ENCODE data around the gene GJC1. TPM values are rescaled to one million over a fixed set of nuclear protein-coding genes. Genes with fewer than 3 reads are reported as not detected.

GJC1 gene
- total and polyA plus RNA-seq, 9 of the 15 experiments (the other 6 are each of a cell fraction or from before 2014, with no cell fraction given) = 0.04 to 1.4 (median 0.18) TPM; not detected in 1

DNA sequence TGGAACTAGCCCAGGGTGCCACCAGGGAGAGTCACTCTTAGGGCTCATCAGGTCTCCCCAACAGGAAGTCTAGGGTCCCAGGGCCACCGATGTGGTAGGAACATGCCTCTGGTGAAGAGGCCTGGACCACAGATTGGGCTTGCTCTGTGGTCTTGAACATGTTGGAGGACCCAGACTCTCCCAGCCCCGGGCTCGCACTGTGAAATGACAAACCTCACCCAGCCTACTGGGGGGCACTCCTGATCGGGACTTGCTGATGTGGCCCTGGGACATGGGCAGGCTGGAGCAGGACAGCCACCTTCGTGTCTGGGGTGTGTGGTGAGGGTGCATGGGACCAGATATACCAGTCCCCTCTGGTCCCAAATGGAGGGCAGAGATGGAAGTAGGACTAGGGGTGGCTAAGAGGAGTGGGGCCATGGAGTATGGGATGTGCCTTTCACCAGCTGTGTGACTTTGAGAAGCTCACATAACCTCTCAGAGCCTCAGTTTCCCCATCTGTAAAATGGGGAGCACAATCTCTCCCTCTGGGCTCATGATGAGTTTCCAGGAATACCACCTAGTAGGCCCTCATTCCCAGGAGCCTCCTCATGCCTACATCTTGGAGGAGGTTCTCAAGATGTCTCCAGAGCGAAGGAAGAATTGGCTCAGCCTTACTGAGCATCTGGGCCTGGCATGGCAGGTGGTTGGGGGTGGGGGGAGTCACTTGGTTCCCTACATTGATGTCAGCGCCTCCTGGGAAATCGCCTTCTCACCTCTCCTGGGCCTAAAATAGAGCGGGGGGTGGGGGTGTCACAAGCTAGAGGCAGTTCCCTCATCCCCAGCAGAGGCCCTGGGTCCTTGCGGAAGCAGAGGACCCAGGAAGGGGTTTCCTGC, 72.8 kb downstream of the GJC1 start:
- BruUV-seq (replicated peaks) = no TSS peak
- in situ Hi-C loops (cut with MboI) (no loop called here), intact Hi-C loops (cut with micrococcal nuclease) (no loop called here)
- no peak overlapping the region for H2AFZ ChIP-seq (ENCODE audit: low read depth, low read length)
- no peaks in the 10 kb centered on the region for H3K9me3 ChIP-seq (replicated peaks; ENCODE audit: control insufficient read depth, insufficient read depth, low read depth, low read length)
- no peaks in the 10 kb centered on the region for H3K79me2 ChIP-seq (ENCODE audit: control insufficient read depth, insufficient read depth, low read length)
- no peak overlapping the region for H3K4me3 ChIP-seq
- no peak for FAIRE-seq
- H3K27ac ChIP-seq (ENCODE audit: extremely low read depth, low read depth, low read length) = no peak overlapping the region
- TF ChIP-seq BCOR (IDR thresholded peaks at IDR 0.05) (peak; percentile 59), EGR1 (conservative IDR thresholded peaks at IDR 0.05) (no peak), ADNP (tag; IDR thresholded peaks at IDR 0.05) (0 out of 2 replicates have a peak, but pooled peaks have one; percentile 30), KDM1A (IDR thresholded peaks at IDR 0.05) (0 out of 4 replicates have a peak, but pooled peaks of 1 of the 2 experiments have one; percentile 12), RBM25 (IDR thresholded peaks at IDR 0.05; ENCODE audit: low read depth, low read length, severe bottlenecking) (peak; percentile 59), NONO (IDR thresholded peaks at IDR 0.05; ENCODE audit: low read depth in 2 of 2, low read length in 1 of 2) (no peak), ZFP1 (CRISPR knock-in tag; IDR thresholded peaks at IDR 0.05) (no peak)
- WGBS (ENCODE audit: insufficient coverage, low coverage, missing lambda C conversion rate) = 19% methylated on average over 7 of the region's 10 CpGs
- no peaks in the 10 kb centered on the region for H3K36me3 ChIP-seq (ENCODE audit: control insufficient read depth, insufficient read depth, low read length)
- no peaks in the 10 kb centered on the region for H3K9me1 ChIP-seq (ENCODE audit: control insufficient read depth, insufficient read depth, low read length)
- ChIA-PET POLR2A (no interaction called here), CTCF (ENCODE audit: low intra/inter-chr PET ratio) (no interaction called here)
- peaks cover 10% of the 10 kb centered on the region; the same call in 1 of the 2 replicates for H4K20me1 ChIP-seq (replicated peaks; ENCODE audit: control insufficient read depth, insufficient read depth, low read length)
- ATAC-seq = peak; percentile 9; the same call in 1 of the 3 replicates
- peak overlapping the region in 1 of 2 experiments; percentile 45; a peak in 1 of 4 replicates for H3K9ac ChIP-seq (ENCODE audit: insufficient read depth in 1 of 2, low read depth in 2 of 2, low read length in 2 of 2)
- no peak overlapping the region for H3K4me2 ChIP-seq (ENCODE audit: insufficient read depth, low read length)
- peaks cover 3 to 31% of the 10 kb centered on the region in 2 experiments; a peak in 3 of 5 replicates for H3K27me3 ChIP-seq (ENCODE audit: control insufficient read depth in 2 of 2, insufficient read depth in 2 of 2, low read length in 2 of 2)
- DNase-seq (ENCODE audit: extremely low read depth in 1 of 4, low spot score in 3 of 4) = no peak
- peaks cover 0 to 18% of the 10 kb centered on the region in 2 experiments; a peak in 2 of 5 replicates for H3K4me1 ChIP-seq (replicated peaks in 1 of 2; ENCODE audit: control insufficient read depth in 2 of 2, insufficient read depth in 2 of 2, low read length in 2 of 2)
